SKM-1 treated with dmso at 0.1 percent for 144 hours (cell line): Measurements from ENCODE around the gene NSMF.

Experiments
- DNase-seq: peaks from one replicate; lab custom pipeline; 2025; ENCODE audit not compliant: unreplicated experiment; lab: John Stamatoyannopoulos, UW

NSMF gene

DNA sequence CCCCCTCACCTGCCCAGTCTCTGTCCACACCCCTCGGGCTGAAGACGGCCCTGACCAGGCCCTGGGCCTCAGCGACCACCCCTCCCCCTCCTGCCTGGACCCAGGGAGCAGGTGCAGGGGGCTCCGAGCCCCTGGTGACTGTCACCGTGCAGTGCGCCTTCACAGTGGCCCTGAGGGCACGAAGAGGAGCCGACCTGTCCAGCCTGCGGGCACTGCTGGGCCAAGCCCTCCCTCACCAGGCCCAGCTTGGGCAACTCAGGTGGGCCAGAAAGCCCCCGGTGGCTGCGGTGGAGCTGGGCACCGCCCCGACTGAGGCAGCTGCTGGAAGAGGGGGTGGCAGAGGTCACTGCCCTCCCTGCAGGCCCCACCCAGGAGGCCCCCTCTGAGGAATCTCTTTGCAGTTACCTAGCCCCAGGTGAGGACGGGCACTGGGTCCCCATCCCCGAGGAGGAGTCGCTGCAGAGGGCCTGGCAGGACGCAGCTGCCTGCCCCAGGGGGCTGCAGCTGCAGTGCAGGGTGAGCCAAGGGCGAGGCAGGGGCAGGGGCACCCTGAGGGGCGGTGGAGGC lies 25.7 kb downstream of the NSMF start:
- DNase-seq = no peak

DNA sequence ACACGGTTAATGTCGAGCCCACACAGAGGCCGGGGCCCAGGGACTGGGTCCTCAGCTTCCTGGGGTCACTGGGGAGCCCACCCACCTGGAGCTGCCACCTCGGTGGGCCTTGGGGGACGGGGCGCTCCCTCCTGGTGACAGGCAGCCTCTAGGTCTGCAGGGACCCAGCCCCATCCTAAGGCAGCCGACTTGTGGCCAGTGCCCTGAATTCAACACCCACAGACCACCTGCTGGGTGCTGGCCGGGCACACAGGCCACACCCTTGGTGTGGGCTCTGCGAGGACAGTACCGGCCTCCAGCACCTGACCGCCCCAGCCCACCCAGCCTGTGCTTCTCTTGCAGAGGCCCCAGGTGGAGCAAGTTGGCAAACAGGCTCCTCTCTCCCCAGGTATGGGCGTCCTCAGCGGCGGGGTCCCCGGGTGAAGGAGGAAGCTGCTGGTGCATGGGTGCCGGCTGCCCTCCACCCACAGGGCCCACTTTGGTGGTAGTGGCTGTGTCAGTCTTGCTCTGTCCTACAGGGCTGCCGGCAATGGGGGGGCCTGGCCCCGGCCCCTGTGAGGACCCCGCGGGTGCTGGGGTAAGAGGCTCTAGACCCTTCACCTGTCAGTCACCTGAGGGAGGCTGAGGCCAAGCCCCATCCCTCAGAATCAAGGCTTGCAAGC lies 26.3 kb downstream of the NSMF start:
- DNase-seq = no peak

DNA sequence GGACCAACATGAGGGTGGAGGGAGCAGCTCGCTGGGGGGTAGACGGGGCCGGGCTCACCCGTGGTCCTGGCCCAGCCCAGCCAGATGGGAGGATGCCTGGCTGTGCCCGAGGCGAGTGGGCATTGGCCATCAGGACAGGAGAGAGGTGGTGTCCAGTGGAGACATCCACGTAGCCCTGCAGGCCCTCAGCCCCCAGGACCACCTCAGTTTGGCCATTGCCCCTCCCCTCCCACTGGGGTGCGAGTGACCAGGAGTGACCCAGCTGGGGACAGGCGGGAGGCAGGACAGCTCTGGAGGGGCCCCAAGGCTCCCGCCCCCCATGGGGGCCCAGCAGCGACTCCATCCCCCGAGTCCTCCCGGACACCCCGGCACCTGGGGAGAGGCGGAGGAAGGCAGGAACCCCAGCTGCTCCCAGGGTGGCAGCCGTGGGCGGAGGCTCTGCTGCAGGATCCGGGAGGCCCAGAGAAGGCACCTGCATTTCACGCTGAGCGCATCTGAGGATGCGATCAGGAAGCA lies 27.7 kb downstream of the NSMF start:
- no peak for DNase-seq

DNA sequence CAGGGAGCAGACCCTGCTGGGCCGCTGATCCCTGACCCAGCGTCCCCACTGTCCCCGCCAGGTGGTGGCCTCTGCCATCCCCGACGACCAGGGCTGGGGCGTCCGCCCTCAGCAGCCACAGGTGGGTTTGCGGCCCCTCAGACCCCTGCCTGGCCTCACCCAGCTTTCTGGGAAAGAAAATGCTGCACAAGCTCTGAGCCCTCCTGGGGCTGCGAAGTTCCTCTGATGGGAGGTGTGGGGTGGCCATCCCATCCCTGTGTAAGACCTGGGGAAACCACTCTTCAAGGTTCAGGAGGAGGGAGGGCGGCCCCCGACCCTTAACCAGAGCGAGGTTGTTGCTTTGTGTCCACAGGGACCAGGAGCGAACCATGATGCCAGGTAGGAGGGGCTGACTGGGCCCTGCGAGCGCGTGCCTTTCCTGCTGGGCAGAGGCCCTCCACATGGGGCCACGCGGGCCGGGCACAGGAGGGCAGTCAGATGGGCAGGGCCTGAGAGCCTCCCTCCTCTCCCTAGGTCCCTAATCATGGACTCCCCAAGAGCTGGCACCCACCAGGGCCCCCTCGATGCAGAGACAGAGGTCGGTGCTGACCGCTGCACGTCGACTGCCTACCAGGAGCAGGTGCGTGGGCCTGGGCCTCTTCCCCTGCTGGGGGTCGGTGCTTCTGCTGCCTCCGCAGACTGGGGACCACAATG lies 28.3 kb downstream of the NSMF start:
- no peak for DNase-seq

DNA sequence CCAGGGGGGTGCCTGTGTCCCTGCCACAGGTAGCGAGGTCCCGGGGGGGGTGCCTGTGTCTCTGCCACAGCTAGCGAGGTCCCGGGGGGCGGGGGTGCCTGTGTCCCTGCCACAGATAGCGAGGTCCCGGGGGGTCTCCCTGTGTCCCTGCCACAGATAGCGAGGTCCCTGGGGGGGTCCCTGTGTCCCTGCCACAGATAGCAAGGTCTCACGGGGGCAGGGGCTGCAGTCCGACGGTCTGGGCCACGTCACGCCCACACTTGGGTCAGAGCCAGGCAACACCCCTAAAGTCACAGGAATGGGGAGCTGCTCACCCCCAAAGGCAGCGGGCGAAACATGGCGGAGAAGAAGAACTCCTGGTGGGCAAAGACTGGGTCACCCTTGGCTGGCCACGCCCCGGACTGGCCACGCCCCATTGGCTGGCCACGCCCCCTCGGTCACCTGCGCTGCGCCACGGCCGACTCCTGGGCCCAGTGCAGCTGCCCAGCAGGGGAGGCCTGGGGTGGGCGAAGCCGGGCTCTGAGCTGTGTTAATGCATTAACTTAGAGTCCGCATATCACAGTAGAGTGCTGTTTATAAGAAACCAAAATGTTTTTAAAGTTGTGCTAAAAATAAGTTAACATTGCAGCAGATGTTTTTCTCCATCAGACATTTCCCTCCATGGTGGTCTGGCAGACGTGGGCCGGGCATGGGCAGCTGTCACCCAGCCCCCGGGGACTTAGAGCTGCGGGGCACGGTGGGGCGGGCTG lies 29.0 kb downstream of the NSMF start:
- DNase-seq = no peak

DNA sequence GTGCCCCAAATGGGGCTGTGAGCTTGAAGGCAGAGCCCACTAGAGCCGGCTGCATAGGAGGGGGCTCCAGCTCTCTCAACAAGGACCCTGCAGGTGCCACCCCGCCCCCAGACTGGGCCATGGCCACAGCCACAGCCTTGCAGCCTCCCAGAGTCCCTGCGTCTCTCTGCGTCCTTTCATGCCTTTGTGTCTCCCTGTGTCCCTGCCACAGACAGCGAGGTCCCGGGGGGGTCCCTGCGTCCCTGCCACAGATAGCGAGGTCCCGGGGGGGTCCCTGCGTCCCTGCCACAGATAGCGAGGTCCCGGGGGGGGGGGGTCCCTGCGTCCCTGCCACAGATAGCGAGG lies 29.6 kb downstream of the NSMF start:
- no peak for DNase-seq

DNA sequence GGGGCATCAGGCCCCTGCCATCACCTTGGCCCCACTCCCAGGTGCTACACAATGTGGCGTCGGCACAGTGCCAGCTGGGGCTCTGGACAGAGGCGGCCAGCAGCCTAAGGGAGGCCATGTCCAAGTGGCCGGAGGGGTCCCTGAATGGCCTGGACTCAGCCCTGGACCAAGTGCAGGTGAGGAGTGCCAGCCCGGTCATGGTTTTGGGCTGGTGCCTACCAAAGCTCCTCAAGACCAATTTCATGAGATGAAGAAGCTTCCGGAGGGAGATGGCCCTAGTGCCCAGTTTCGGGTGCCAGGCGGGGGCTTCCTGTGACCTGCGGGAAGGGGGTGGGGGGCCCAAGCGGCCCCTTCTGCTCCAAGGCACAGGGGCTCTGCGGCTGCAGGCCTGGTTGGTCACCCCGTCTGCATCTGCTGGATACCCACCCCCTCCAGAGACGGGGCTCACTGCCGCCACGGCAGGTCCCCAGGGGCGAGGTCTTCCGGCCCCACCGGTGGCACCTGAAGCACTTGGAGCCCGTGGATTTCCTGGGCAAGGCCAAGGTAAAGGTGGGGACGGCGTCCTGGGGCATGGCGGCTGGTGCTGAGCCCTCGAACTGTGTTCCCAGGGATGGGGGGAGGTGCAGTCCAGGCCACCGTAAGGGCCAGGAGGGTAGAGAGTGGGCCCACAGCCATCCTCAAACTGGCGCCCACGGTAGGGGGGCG lies 30.1 kb downstream of the NSMF start:
- DNase-seq = no peak

DNA sequence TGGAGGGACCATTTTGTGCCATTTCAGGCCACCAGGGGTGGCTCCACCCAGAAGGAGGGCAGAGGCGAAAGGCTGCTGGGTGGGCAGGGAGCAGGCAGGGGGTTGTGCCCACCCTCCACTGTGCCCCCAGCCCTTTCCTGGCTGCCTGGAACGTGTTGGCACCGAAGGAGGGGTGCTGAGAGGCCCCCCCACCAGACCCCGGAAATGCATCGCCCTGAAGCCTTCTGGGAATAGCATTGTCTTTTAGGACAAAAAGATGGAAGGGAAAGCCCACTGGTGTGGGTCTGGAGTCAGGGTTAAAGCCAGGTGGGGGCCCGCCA lies 30.9 kb downstream of the NSMF start:
- DNase-seq = no peak

DNA sequence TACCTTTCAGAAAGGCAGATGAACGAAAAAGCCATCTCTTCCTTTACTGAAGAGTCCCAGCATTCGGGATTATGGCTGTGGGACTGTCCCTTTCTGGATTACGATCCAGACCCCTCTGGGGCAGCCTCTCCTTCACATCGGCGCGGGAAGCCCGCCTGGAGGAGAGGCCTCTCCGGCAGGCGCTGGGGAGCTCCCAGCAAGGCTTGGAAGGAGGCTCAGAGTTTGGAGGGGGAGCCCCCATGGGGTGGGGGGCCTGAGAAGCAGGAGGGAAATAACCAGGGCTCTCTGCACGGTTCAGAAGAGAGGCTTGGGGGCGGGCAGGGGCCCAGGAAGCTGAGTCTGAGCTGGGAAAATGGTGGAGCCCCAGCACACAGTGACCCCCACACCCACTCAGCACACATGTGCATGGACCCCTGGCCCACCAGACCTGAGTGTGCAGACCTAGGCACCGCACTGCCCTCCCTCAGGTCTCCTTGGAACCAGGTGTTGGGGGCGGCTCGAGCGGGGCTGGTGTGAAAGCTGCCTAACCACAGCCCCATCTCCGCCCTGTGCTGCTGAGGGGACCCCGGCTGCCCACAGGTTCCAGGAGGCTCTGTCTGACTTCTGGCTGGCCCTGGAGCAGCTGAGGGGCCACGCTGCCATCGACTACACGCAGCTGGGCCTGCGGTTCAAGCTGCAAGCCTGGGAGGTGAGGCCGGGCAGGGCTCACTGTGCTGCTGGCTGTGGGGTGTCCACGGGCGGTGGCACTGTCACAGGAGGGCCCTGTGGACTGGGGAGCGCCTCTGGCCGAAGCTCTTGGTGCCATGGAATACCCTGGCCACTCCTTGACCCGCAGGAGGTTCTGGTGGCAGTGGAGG lies 31.5 kb downstream of the NSMF start:
- DNase-seq = no peak

DNA sequence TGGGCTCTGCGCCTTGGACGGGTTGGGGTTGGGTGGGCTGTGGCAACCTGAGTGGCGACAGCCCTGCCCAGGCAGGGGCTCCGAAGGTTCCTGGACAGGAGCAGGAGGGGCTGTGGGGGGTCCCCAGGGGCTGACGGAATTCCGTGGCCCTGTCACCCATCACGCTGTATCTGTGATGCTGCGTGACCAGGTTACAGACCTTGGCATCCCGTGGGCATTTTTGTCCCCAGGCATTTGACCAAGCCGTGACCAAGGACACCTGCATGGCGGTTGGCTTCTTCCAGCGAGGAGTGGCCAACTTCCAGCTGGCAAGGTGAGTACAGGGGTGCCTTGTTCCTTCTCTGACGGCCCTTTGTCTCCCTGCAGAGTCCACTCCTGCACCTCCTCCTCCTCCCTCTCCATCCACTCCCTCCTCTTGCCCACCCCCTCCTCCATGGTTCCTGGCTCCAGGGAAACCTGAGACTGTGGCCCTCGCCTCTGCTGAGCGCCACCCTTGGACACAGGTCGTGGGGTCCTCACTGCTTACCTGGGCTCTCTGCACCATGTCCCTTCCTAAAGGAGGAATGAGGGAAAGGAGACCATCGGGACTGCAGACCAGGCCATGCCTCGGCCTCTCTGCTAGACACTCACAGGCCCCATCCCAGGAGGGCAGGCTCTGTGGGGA lies 33.0 kb downstream of the NSMF start:
- no peak for DNase-seq

DNA sequence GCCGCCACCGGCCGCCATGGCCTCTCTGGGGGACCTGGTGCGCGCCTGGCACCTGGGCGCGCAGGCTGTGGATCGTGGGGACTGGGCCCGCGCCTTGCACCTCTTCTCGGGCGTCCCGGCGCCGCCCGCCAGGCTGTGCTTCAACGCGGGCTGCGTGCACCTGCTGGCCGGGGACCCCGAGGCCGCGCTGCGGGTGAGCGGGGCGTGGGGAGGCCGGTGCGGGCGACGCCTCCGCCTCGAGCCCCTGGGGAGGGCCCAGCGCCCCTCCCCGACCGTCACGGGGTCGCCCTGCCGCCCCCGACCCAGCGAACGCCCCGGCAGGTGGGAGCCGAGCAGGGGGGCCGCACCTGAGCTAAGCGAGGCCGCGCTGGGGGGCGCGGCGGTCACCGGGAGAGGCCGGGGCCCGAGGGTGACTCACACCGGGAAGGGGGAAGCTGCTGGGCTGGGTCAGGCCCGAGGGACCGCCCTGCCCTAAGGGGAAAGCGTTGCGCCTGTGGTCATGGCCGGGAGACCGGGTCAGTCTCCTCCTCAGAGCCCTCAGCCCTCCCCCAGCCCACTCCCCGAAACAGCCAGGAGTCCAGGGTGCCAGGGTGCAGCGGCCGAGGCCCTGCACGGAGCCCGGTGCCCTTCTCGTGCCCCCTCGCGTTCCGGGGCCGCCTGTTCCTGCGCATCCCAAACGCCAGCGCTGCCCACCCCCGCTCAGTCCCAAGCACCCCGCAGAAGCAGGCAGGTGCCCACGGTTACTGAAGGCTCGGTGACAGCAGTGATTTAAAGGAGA lies 35.4 kb downstream of the NSMF start:
- no peak for DNase-seq

DNA sequence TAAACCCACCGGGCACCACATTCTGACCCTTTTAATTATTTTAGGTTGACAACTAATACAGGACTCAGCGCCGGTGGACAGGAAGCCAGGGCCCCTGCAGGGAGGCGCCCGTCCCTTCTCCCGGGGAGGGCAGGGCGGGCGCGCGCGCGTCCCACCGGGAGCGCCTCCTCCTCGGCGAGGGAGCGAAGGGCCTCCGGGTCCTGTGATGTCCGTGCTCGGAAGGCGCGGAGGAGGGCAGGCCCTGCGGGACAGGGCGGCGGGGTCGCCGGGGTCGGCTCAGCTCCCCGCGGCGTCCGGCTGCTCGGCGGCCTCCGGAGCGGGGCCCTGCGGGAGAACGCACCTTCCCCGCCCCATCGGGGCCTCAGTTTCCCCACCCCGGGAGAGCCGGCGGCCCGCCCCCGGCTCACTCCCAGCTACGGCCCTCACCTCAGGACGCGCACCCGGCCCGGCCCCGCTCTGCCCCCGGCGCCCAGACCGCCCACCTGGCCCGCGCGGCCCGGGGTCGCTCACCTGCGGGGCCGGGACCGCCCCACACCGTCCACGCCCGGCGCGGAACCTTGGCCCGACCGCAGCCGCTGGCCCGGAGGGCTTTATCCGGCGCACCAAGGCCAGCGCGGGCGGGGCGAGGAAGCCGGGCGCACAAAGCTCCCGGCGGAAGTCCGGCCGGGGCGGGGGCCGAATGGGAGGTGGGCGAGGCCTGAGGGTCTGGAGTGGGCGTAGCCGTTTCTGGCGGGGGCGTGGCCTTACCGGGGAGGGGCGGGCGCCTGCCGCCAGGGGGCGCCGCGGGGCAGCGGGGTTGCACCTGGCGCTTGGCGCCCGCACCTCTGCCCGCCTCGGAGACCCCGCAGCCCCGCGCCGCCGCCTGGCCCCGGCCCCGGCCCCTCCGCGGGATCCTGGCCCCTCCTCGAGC lies 36.3 kb downstream of the NSMF start, which contains the start of the genes EXD3 and NOXA1:
Gene EXD3, minus strand, starts transcription at position 559 of the 910 bp plus-strand sequence. CDS start 27,805 bp downstream, outside the sequence.
Gene NOXA1, plus strand, starts transcription at position 790 of the 910 bp plus-strand sequence. CDS start 137 bp downstream, outside the sequence.
- peak; percentile 90 for DNase-seq

DNA sequence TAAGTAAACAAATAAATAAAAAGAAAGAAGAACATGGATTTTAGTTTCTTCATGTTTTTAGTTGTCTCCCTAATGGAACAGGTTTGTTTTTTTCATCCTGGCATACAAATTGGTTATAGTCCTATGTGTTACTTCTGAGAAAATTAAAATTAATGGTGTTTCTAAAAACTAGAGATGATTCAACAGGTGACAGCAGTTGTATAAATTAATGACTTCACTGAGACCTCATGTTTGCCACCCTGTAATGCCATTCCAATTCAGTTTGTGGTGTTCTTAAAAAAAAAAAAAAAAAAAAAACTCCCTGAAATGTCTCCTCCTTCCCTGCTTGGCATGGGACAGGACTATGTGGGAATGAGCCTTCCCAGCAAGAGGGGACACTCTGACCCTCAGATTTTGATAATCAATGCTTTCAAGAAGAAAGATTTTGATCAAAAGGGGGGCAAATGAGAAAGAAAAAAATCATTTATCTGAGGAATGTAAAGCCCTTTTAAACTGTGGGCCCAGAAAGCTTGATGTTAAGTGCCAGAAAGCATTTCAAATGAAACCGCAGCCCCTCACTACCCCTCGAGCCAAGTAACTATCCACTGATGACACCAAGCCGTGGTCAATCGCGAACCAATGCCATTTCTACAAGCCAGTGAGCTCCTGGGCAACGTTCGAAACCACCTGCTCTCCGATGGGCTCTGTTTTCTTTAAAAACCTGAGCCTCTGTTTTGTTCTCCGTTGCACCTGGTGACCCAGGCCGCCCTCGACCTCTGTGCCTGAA lies 37.1 kb downstream of the NSMF start:
- DNase-seq = no peak

DNA sequence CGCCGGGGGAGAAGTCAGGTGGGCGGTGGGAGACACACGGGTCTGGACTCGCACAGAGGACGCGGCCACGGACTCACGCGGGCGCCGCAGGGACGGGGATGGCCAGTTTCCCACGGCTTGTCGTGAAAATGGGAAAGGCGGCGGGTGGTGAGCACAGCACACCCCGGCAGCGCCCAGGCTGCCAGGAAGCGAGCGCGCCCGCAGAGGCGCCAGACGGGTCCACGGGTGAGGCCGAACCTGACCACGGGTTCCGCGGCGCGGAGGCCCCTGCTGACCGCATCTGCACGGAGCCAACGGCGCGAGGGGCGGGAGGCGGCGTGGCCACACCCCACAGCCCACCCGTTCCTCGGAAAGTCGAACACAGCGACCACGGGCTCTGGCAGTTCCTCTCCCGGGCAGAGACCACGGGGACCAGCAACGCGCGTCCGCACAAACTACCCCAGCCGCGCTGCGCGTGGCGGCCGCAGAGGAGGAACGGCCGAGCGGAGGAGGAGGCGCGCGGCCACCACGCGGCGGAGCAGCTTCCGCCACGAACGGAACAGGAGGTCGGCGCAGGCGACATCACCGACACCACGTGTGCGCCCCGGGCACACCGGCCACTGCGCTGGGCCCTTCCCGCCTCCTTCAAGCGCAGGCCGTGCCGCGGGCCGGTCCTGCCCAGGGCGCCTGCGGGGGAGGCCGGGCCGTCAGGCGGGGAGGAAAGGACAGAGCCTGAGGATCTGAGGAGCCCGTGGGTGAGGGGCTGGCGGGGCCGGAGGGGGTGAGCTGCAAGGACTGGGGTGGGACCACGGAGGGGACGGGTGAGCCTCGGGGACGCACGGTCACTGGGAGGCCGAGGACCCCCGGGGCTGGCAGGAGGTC lies 41.7 kb downstream of the NSMF start:
- DNase-seq = no peak

DNA sequence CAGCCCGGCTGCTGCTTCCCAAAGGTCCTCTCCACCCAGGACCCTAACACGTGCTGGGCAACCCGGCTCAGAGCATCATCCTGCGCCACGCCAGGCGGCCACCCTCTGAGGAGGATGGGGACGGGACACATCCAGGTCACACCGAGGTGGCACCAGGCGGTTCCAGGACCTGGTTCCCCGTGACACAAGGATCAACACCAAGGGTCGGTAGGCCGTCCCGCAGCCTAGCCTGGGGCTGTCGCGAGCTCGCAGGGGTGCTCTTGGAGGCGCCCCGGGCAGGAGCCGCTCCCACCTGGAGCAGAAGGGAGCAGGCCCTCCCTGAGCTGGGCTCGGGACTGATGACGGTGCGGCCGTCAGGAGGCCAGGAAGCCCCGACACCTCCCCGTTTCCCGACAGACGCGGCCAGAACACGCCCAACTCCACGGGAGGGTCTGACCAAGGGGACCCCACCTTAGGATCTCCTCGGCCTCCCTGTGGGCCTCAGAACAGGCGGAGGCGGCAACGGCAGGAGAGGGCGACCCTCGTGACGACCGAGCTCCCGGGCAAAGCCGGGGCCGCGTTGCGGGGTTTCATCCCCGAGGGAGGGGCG lies 42.5 kb downstream of the NSMF start:
- no peak for DNase-seq
